K562 (cell line): ENCODE data around the gene GFOD1. TPM values are rescaled to one million over a fixed set of nuclear protein-coding genes. Genes with fewer than 3 reads are reported as not detected.
A peak's percentile ranks its signal among the peaks of the same experiment; 100 is the strongest.

Experiments used
- AFF4 ChIP-seq: sonication (generic); formaldehyde crosslinking; IDR thresholded peaks from 2 replicates; pipeline ENCODE4 v1.8.0; 2023; ENCODE audit warnings: mild to moderate bottlenecking, missing genetic modification reagents
- CBX8 ChIP-seq: fragments of 200-600 bp; sonication (generic); IDR thresholded peaks from 2 replicates; pipeline ENCODE4 v1.6.1; 2012; ENCODE audit warnings: borderline replicate concordance, mixed run types, low read depth, mild to moderate bottlenecking, moderate library complexity, mixed read lengths, low read length, control low read depth, inconsistent platforms; ENCODE audit not compliant: poor library complexity, severe bottlenecking; ENCODE audit errors: extremely low read depth
- CCAR2 ChIP-seq: fragments of 200-400 bp; formaldehyde crosslinking; IDR thresholded peaks from 2 replicates; pipeline ENCODE4 v1.6.1; 2017; ENCODE audit warnings: mild to moderate bottlenecking, low read depth, low read length
- CHD2 ChIP-seq: IDR thresholded peaks from 2 replicates; pipeline ENCODE4 v1.6.1; 2011; ENCODE audit warnings: low read depth, low read length
- CREM ChIP-seq: IDR thresholded peaks from 2 replicates; pipeline ENCODE4 v1.6.1; 2014; ENCODE audit warnings: antibody characterized with exemption, low read depth
- DMBX1 ChIP-seq: fragments of 250-450 bp; sonication (Bioruptor Pico); IDR thresholded peaks from 2 replicates; pipeline ENCODE4 v1.8.0; 2022; ENCODE audit warnings: inconsistent platforms, mild to moderate bottlenecking, moderate library complexity, borderline replicate concordance
- FOXP1 ChIP-seq: sonication (generic); formaldehyde crosslinking; IDR thresholded peaks from 2 replicates; pipeline ENCODE4 v1.8.0; 2022; ENCODE audit warnings: mild to moderate bottlenecking, missing genetic modification reagents
- HDAC1 ChIP-seq, 2 experiments: fragments of 450-650 bp; IDR thresholded peaks; 2 replicates each; pipeline ENCODE4 v1.6.1; 2016 to 2017; ENCODE audit warnings: inconsistent platforms in 1 of 2, mild to moderate bottlenecking in 1 of 2, moderate library complexity in 1 of 2
- MXI1 ChIP-seq: IDR thresholded peaks from 2 replicates; pipeline ENCODE4 v1.6.1; 2011; ENCODE audit warnings: low read depth, mild to moderate bottlenecking, improper control_type of control experiment, low read length
- MYBL2 ChIP-seq, 2 experiments: fragments of 450-650 bp in 1 of 2; sonication (generic) in 1 of 2; formaldehyde crosslinking in 1 of 2; IDR thresholded peaks; 2 replicates each; pipeline versions ENCODE4 v1.6.1 to v1.8.1; 2017 to 2022; ENCODE audit warnings: borderline replicate concordance in 1 of 2, inconsistent platforms in 1 of 2, low read depth in 1 of 2, mild to moderate bottlenecking in 1 of 2, missing genetic modification reagents in 1 of 2, moderate library complexity in 1 of 2
- NCOA2 ChIP-seq, 2 experiments: fragments of 450-650 bp; IDR thresholded peaks; 2 replicates each; pipeline ENCODE4 v1.6.1; 2018; ENCODE audit warnings: mild to moderate bottlenecking in 2 of 2, moderate library complexity in 1 of 2; ENCODE audit not compliant: partially characterized antibody in 2 of 2
- SAFB2 ChIP-seq: fragments of 200-400 bp; formaldehyde crosslinking; IDR thresholded peaks from 2 replicates; pipeline ENCODE4 v1.6.1; 2018; ENCODE audit warnings: borderline replicate concordance, low read length, low read depth, moderate library complexity; ENCODE audit not compliant: severe bottlenecking
- SIN3B ChIP-seq: fragments of 450-650 bp; IDR thresholded peaks from 2 replicates; pipeline ENCODE4 v1.6.1; 2017; ENCODE audit warnings: low read depth, mild to moderate bottlenecking, moderate library complexity
- XRCC5 ChIP-seq: fragments of 200-400 bp; formaldehyde crosslinking; IDR thresholded peaks from 2 replicates; pipeline ENCODE4 v1.6.1; 2017; ENCODE audit warnings: low read depth, mild to moderate bottlenecking, low read length
- ZNF561 ChIP-seq: fragments of 450-650 bp; formaldehyde crosslinking; conservative IDR thresholded peaks from 2 replicates; pipeline ENCODE4 v1.4.0; 2020; ENCODE audit warnings: mild to moderate bottlenecking, moderate library complexity
- polyA plus RNA-seq, 8 experiments: library from polyadenylated mRNA; depleted of rRNA in 4 of 8; stranded (reverse) in 5 of 8; unstranded in 3 of 8; fragments of >200 nt; fragmentation: Nextera tagmentation in 2 of 8; fragmentation: Illumina TruSeq in 1 of 8; extraction: Ambion mirVana in 2 of 8; extraction: Trizol in 1 of 8; gene quantifications; 2 replicates each; pipeline versions ENCODE4 v1.2.1 to v1.2.3, GENCODE V29; 2011 to 2014; ENCODE audit warnings: inconsistent platforms in 1 of 8, missing spikeins in 1 of 8
- total RNA-seq, 7 experiments: library from RNA; depleted of rRNA in 6 of 7; stranded (reverse); fragments of >200 nt in 6 of 7; fragmentation: Illumina TruSeq in 2 of 7; extraction: Trizol in 2 of 7; gene quantifications; 2 replicates each; pipeline versions ENCODE4 v1.2.1 to v1.2.3, GENCODE V29; 2011 to 2021; ENCODE audit warnings: low replicate concordance in 1 of 7
- TF ChIP-seq, protein P1 (sequence below): fragments of 250-450 bp; sonication (Bioruptor Pico); IDR thresholded peaks from 2 replicates; pipeline ENCODE4 v1.5.0; 2021; ENCODE audit warnings: mild to moderate bottlenecking, borderline replicate concordance
- TF ChIP-seq, protein P2 (sequence below): fragments of 450-650 bp; IDR thresholded peaks from 2 replicates; pipeline ENCODE4 v1.6.1; 2016; ENCODE audit warnings: borderline replicate concordance

The GFOD1 gene
- total and polyA plus RNA-seq, 9 of the 15 experiments (the other 6 are each of a cell fraction or from before 2014, with no cell fraction given): 3.8 to 12.0 (median 8.2) TPM

DNA sequence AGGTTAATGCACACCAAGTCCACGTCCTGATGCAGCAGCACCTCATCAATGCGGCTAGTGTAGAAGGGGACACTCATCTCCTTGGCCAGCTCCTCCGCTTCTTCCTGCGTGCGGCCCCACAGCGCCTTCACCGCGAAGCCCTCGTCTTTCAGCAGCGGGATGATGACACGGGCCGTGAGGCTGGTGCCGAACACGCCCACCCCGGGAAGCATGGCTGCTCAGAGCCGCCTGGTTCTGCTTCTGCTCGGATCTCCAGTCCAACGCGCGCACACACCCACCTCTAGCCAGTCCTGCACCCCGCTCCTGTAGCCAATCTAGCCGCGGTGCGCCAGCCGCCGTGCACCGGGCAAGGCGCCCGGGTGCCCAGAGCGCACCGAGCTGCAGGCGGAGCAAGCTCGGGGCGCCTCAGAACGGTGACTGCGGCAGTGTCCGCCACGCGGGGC, 700 bp downstream of the GFOD1 start (continued):
- TF ChIP-seq CBX8: no peak
- TF ChIP-seq FOXP1 (CRISPR knock-in tag): peak; percentile 69
- peak in 1 of 2 experiments; percentile 60; a peak in 2 of 4 replicates for TF ChIP-seq HDAC1 (IDR thresholded peaks at IDR 0.05)
- peak; percentile 70 for TF ChIP-seq MXI1
- no peak for TF ChIP-seq ZNF561 (CRISPR knock-in tag)
- TF ChIP-seq, protein P1, sequence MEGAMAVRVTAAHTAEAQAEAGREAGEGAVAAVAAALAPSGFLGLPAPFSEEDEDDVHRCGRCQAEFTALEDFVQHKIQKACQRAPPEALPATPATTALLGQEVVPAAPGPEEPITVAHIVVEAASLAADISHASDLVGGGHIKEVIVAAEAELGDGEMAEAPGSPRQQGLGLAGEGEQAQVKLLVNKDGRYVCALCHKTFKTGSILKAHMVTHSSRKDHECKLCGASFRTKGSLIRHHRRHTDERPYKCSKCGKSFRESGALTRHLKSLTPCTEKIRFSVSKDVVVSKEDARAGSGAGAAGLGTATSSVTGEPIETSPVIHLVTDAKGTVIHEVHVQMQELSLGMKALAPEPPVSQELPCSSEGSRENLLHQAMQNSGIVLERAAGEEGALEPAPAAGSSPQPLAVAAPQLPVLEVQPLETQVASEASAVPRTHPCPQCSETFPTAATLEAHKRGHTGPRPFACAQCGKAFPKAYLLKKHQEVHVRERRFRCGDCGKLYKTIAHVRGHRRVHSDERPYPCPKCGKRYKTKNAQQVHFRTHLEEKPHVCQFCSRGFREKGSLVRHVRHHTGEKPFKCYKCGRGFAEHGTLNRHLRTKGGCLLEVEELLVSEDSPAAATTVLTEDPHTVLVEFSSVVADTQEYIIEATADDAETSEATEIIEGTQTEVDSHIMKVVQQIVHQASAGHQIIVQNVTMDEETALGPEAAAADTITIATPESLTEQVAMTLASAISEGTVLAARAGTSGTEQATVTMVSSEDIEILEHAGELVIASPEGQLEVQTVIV: no peak
- no peak for TF ChIP-seq CHD2
- TF ChIP-seq, protein P2, sequence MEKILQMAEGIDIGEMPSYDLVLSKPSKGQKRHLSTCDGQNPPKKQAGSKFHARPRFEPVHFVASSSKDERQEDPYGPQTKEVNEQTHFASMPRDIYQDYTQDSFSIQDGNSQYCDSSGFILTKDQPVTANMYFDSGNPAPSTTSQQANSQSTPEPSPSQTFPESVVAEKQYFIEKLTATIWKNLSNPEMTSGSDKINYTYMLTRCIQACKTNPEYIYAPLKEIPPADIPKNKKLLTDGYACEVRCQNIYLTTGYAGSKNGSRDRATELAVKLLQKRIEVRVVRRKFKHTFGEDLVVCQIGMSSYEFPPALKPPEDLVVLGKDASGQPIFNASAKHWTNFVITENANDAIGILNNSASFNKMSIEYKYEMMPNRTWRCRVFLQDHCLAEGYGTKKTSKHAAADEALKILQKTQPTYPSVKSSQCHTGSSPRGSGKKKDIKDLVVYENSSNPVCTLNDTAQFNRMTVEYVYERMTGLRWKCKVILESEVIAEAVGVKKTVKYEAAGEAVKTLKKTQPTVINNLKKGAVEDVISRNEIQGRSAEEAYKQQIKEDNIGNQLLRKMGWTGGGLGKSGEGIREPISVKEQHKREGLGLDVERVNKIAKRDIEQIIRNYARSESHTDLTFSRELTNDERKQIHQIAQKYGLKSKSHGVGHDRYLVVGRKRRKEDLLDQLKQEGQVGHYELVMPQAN: peak; percentile 58
- peak; percentile 79; the same call in 1 of the 2 replicates for TF ChIP-seq AFF4 (CRISPR knock-in tag)
- TF ChIP-seq XRCC5: no peak
- no peak for TF ChIP-seq SAFB2
- TF ChIP-seq DMBX1 (CRISPR knock-in tag): no peak
- peak; percentile 76 for TF ChIP-seq CREM
- TF ChIP-seq MYBL2 (IDR thresholded peaks at IDR 0.05; ENCODE audit: low read depth): no peak
- 0 out of 2 replicates have a peak, but pooled peaks have one; percentile 48 for TF ChIP-seq MYBL2 (CRISPR knock-in tag; IDR thresholded peaks at IDR 0.05; ENCODE audit: borderline replicate concordance)
- TF ChIP-seq SIN3B: 0 out of 2 replicates have a peak, but pooled peaks have one; percentile 22
- no peak for TF ChIP-seq NCOA2 (IDR thresholded peaks at IDR 0.05; ENCODE audit: partially characterized antibody in 2 of 2)
- TF ChIP-seq CCAR2: no peak
